PC-9 (cell line): ENCODE data around the gene C2orf42. TPM values are rescaled to one million over a fixed set of nuclear protein-coding genes. Genes with fewer than 3 reads are reported as not detected.
"Not testable (repeated sequence)": the region's sequence is repeated elsewhere in the genome, so short reads cannot be mapped to it uniquely, and the experiment has no call there.

ENCODE experiments used
- BruUV-seq: library from RNA; stranded (reverse); fragments of 400-500 nt; replicated peaks from 2 replicates; lab custom pipeline; 2021; lab: Mats Ljungman, UMichigan
- CTCF ChIA-PET: fragments of 300-600 bp; sonication (Branson Sonifier 250); formaldehyde crosslinking; loops from one replicate; lab custom pipeline; 2022; ENCODE audit warnings: antibody characterized with exemption; lab: Charles Lee
- POLR2A ChIA-PET: fragments of 300-600 bp; sonication (Branson Sonifier 250); formaldehyde crosslinking; loops from one replicate; lab custom pipeline; 2022; ENCODE audit warnings: antibody characterized with exemption; ENCODE audit not compliant: unreplicated experiment; lab: Charles Lee
- DNase-seq, 2 experiments: peaks; one replicate each; pipeline versions ENCODE4 v3.0.0 to v3.0.0-alpha.2; 2015 to 2022; ENCODE audit warnings: mixed read lengths in 1 of 2
- H2AFZ ChIP-seq: fragments of 200-600 bp; sonication (generic); 2 replicates; pipeline ENCODE4 v1.8.1; 2017; ENCODE audit warnings: antibody characterized with exemption
- H3F3A ChIP-seq: fragments of 200-600 bp; sonication (generic); 2 replicates; pipeline ENCODE4 v1.8.1; 2017; ENCODE audit warnings: antibody characterized with exemption, mild to moderate bottlenecking, low read depth; ENCODE audit not compliant: insufficient read depth
- H3K27ac ChIP-seq: fragments of 200-600 bp; sonication (generic); 2 replicates; pipeline ENCODE4 v1.6.1; 2016; ENCODE audit warnings: mixed run types
- H3K27me3 ChIP-seq: fragments of 200-600 bp; sonication (generic); 2 replicates; pipeline ENCODE4 v1.6.1; 2016; ENCODE audit warnings: low read depth, mixed run types; ENCODE audit not compliant: insufficient read depth
- H3K36me3 ChIP-seq: fragments of 200-600 bp; sonication (generic); 2 replicates; pipeline ENCODE4 v1.6.1; 2016; ENCODE audit warnings: low read depth, mixed run types
- H3K4me1 ChIP-seq: fragments of 200-600 bp; sonication (generic); replicated peaks from 2 replicates; pipeline ENCODE4 v1.6.1; 2016; ENCODE audit warnings: mixed run types; ENCODE audit not compliant: insufficient read depth
- H3K4me2 ChIP-seq: fragments of 200-600 bp; sonication (generic); 2 replicates; pipeline ENCODE4 v1.6.1; 2017; ENCODE audit warnings: mixed run types
- H3K4me3 ChIP-seq: fragments of 200-600 bp; sonication (generic); 2 replicates; pipeline ENCODE4 v1.6.1; 2016; ENCODE audit warnings: mixed run types
- H3K79me2 ChIP-seq: fragments of 200-600 bp; sonication (generic); 2 replicates; pipeline ENCODE4 v1.6.1; 2017; ENCODE audit warnings: low read depth, mixed run types
- H3K9me2 ChIP-seq: fragments of 200-600 bp; sonication (generic); 2 replicates; pipeline ENCODE4 v1.8.1; 2017; ENCODE audit warnings: mild to moderate bottlenecking; ENCODE audit not compliant: insufficient read depth
- H3K9me3 ChIP-seq: fragments of 200-600 bp; sonication (generic); 2 replicates; pipeline ENCODE4 v1.8.1; 2016; ENCODE audit warnings: low read depth; ENCODE audit not compliant: insufficient read depth
- H4K20me1 ChIP-seq: fragments of 200-600 bp; sonication (generic); 2 replicates; pipeline ENCODE4 v1.8.1; 2017; ENCODE audit not compliant: insufficient read depth
- EZH2 ChIP-seq: fragments of 200-600 bp; sonication (generic); IDR thresholded peaks from 2 replicates; pipeline ENCODE4 v1.8.0; 2017; ENCODE audit warnings: antibody characterized with exemption, low read depth
- intact Hi-C: fragments of 100-400 bp; cut with micrococcal nuclease; formaldehyde crosslinking; loops from one replicate; pipeline ENCODE4 v1.10.0; 2022; ENCODE audit not compliant: unreplicated experiment
- total RNA-seq: library from RNA; stranded (reverse); gene quantifications from 2 replicates; pipeline ENCODE4 v1.2.3, GENCODE V29; 2021
- TF ChIP-seq, protein P1 (sequence below): fragments of 200-600 bp; sonication (generic); conservative IDR thresholded peaks from 2 replicates; pipeline ENCODE4 v1.6.1; 2017; ENCODE audit warnings: mixed run types, antibody characterized with exemption, mild to moderate bottlenecking, moderate library complexity

Gene C2orf42
- total RNA-seq, 1 experiment from 2014 or later, result 12.7 TPM

DNA sequence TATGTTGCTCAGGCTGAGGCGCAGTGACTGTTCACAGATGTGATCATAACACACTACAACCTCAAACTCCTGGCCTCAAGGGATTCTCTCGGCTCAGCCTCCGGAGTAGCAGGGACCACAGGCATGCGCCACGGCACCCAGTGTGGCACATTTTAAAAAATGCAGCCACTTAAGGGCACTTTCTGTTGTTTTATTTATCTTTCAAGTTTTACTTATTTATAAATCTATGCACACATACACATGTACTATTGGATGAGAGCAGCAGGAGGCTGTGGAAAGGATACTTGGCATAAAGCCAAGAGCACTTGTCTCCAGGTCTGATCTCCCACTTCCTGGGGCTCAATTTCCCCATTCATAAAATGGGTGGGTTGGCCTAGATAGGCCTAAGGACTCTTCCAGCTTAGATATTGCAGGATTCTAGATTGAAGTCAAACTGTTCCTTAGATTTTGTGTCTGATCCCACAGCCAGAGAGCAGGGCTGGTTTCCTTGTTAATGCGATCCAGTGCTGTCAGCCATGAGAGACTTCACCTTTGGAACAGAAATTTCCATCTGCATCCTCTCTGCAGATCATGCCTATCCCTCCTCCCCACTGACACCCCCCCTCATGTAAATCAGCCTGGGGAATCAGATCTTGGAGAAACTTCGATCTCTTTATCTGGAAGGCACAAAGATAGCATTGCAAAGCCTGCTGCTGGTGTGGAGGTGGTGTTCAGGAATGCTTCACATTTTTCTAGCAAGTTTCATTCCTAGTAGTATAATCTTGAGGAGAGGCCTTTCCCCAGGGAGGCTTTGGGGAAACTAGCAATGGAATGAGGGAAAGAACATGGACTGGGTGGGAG, 78.8 kb downstream of the C2orf42 start:
- Histone ChIP-seq H2AFZ (no peak overlapping the region), H3K4me2 (no peak overlapping the region), H3K4me3 (no peak overlapping the region), H3K27ac (no peak overlapping the region), H3K4me1 (peaks cover 25% of the 10 kb centered on the region), H4K20me1 (no peaks in the 10 kb centered on the region), H3K36me3 (no peaks in the 10 kb centered on the region), H3K9me3 (no peaks in the 10 kb centered on the region), H3F3A (peaks cover 19% of the 10 kb centered on the region; the same call in 1 of the 2 replicates), H3K9me2 (no peaks in the 10 kb centered on the region), H3K27me3 (no peaks in the 10 kb centered on the region), H3K79me2 (no peaks in the 10 kb centered on the region)
- ChIA-PET POLR2A (interaction anchor here (0.7 kb wide), 1 partner anchor 242 kb away, joined by 6 read pairs; no protein-coding TSS in a partner anchor), CTCF (interaction anchor here (0.6 kb wide), 1 partner anchor 204 kb away, joined by 4 read pairs; no protein-coding TSS in a partner anchor)
- no TSS peak for BruUV-seq
- TF ChIP-seq, protein P1, sequence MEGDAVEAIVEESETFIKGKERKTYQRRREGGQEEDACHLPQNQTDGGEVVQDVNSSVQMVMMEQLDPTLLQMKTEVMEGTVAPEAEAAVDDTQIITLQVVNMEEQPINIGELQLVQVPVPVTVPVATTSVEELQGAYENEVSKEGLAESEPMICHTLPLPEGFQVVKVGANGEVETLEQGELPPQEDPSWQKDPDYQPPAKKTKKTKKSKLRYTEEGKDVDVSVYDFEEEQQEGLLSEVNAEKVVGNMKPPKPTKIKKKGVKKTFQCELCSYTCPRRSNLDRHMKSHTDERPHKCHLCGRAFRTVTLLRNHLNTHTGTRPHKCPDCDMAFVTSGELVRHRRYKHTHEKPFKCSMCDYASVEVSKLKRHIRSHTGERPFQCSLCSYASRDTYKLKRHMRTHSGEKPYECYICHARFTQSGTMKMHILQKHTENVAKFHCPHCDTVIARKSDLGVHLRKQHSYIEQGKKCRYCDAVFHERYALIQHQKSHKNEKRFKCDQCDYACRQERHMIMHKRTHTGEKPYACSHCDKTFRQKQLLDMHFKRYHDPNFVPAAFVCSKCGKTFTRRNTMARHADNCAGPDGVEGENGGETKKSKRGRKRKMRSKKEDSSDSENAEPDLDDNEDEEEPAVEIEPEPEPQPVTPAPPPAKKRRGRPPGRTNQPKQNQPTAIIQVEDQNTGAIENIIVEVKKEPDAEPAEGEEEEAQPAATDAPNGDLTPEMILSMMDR, result no peak
- TF ChIP-seq EZH2, result no peak
- DNase-seq, result no peak
- intact Hi-C loops, result no loop called here

DNA sequence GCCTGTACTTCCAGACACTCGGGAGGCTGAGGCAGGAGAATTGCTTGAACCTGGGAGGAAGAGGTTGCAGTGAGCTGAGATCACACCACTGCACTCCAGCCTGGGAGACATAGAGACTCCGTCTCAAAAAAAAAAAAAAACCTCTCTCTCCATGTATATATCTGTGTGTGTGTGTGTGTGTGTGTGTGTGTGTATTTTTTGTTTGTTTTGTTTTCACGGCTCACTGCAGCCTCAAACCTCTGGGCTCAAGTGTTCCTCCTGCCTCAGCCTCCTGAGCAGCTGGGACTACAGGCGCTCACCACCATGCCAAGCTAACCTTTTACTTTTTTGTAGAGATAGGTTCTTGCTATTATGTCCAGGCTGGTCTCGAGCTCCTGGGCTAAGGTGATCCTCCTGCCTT, 80.4 kb downstream of the C2orf42 start:
- H3K9me2 ChIP-seq, H3K9me3 ChIP-seq, H2AFZ ChIP-seq, H4K20me1 ChIP-seq, H3K27me3 ChIP-seq, H3K27ac ChIP-seq, BruUV-seq, intact Hi-C loops, H3K79me2 ChIP-seq, CTCF ChIA-PET, POLR2A ChIA-PET, DNase-seq, H3K36me3 ChIP-seq, H3K4me3 ChIP-seq, H3K4me2 ChIP-seq: not testable (repeated sequence)
- Histone ChIP-seq H3K4me1 (peaks cover 25% of the 10 kb centered on the region), H3F3A (peaks cover 16% of the 10 kb centered on the region; the same call in 1 of the 2 replicates)

DNA sequence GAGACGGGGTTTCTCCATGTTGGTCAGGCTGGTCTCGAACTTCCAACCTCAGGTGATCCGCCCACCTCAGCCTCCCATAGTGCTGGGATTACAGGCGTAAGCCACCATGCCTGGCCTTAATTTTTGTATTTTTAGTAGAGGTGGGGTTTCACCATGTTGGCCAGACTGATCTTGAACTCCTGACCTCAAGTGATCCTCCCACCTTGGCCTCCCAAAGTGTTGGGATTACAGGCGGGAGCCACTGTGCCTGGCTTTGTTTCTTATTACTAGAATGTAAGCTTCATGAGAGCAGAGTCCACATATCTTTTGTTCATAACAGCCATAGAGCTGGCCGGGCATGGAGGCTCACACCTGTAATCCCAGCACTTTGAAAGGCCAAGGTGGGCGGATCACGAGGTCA, 84.7 kb downstream of the C2orf42 start:
- CTCF ChIA-PET, result interaction anchor here (0.6 kb wide), 1 partner anchor 263 kb away, joined by 14 read pairs; no protein-coding TSS in a partner anchor
- H2AFZ ChIP-seq, result not testable (repeated sequence)

DNA sequence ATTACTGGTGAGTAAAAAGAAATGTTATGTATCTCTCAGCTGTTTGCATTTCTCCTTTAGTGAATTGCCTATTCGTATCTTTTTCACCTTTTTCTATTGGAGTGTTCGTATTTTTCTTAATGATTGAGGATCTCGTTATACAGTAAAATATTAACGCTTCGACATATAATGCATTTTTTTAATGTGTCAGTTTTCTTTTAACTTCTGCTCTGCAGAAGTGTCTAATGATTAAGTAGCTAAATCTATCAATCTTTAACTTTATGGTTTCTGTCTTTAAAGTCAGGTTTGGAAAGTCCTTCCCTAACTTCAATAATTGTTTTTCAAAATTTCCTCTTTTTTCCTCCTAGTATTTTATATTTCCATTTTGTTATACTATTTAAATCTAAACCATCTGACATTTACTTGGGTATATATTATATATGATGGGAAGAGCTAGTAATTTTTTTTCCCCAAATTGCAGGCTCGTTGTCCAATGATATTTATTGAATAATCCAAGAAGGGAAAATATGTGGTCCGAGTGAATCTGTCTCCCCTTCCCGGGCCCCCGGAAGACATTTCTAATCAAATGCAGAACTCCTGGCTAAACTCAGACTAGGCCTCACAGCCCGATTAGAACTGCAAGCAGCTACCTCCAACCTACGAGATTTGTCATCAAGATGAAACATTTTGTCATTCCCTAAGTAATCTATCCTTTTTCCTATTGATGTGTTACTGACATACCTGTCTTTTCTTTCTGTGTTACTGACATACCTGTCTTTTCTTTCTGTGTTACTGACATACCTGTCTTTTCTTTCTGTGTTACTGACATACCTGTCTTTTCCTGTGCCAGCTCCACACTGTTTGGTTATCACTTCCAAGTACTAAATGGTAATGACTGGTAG, 86.3 kb downstream of the C2orf42 start:
- no peak overlapping the region for H3K4me3 ChIP-seq
- no peak overlapping the region for H2AFZ ChIP-seq
- intact Hi-C loops, result no loop called here

More for the DNA sequence above, 84.7 kb downstream of the C2orf42 start:
- H3F3A ChIP-seq, H3K27ac ChIP-seq, BruUV-seq, H3K4me3 ChIP-seq, H3K9me3 ChIP-seq, H3K9me2 ChIP-seq, DNase-seq, H3K79me2 ChIP-seq, H4K20me1 ChIP-seq, H3K36me3 ChIP-seq, H3K27me3 ChIP-seq, H3K4me2 ChIP-seq, POLR2A ChIA-PET, intact Hi-C loops: not testable (repeated sequence)
- peaks cover 18% of the 10 kb centered on the region for H3K4me1 ChIP-seq

More for the DNA sequence above, 86.3 kb downstream of the C2orf42 start:
- H3K36me3 ChIP-seq, result no peaks in the 10 kb centered on the region
- H3K79me2 ChIP-seq, result no peaks in the 10 kb centered on the region
- H3K9me3 ChIP-seq, result no peaks in the 10 kb centered on the region
- BruUV-seq, result no TSS peak
- H3K4me1 ChIP-seq, result peaks cover 15% of the 10 kb centered on the region
- no peak for TF ChIP-seq EZH2
- TF ChIP-seq, protein P1, result no peak
- no peak overlapping the region for H3K27ac ChIP-seq
- H3K4me2 ChIP-seq, result no peak overlapping the region
- H3K9me2 ChIP-seq, result no peaks in the 10 kb centered on the region
- no peak for DNase-seq
- POLR2A ChIA-PET, result no interaction called here
- H3K27me3 ChIP-seq, result no peaks in the 10 kb centered on the region
- CTCF ChIA-PET, result no interaction called here
- H3F3A ChIP-seq, result peaks cover 10% of the 10 kb centered on the region; the same call in 1 of the 2 replicates
- H4K20me1 ChIP-seq, result no peaks in the 10 kb centered on the region
